ENCODE measurements around the gene PPARD.

GRCh38 chr6:35436071-35436857 lies 93.9 kb downstream of the PPARD start:
- TF ChIP-seq CTCF (IDR thresholded peaks at IDR 0.05), result no peak
- TF ChIP-seq POLR2A (IDR thresholded peaks at IDR 0.05), result no peak
